Omental fat pad (tissue), 4 donors: ENCODE measurements around the gene CLC. TPM values are rescaled to one million over a fixed set of nuclear protein-coding genes. Genes with fewer than 3 reads are reported as not detected.

Experiments used
- ATAC-seq: fragments of 150-250 bp; one replicate; pipeline ENCODE4 v1.9.1; 2016; ENCODE audit warnings: mild to moderate bottlenecking, moderate library complexity; ENCODE audit not compliant: low FRiP score
- DNase-seq: peaks from one replicate; pipeline ENCODE4 v3.0.0-alpha.2; 2019; ENCODE audit warnings: low spot score
- total RNA-seq, 4 donors: library from RNA; depleted of rRNA; stranded (reverse); fragments of >200 nt; gene quantifications; one replicate each; pipeline ENCODE4 v1.1.0, GENCODE V29; 2016
- TF ChIP-seq, protein P1 (sequence below), 3 donors: fragments of 450-650 bp; IDR thresholded peaks; one replicate each; pipeline ENCODE4 v1.5.1; 2016 to 2017; ENCODE audit warnings: antibody characterized with exemption in 3 of 3, mild to moderate bottlenecking in 3 of 3, moderate library complexity in 2 of 3

The CLC gene
- total RNA-seq, 4 donors from 2014 or later, result not detected

DNA sequence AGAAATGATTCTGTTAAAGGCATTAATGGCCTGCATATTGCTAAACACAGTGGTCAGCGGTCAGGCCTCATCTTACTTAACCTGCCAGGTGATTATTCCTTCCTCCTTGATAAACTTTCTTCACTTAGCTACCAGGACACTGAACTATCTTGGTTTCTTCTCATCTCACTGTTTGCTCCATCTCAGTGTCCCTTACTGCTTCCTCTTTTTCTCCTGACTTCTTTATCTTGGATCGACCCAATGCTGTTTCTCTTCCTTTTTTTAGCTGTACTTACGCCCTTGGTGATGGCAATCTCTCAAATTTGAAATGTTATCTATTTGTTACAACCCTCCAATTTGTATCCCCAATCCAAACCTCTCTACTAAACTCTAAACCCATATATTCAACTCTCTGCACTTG, 7.8 kb upstream of the CLC start:
- ATAC-seq (no peak), DNase-seq (no peak)
- TF ChIP-seq, protein P1, sequence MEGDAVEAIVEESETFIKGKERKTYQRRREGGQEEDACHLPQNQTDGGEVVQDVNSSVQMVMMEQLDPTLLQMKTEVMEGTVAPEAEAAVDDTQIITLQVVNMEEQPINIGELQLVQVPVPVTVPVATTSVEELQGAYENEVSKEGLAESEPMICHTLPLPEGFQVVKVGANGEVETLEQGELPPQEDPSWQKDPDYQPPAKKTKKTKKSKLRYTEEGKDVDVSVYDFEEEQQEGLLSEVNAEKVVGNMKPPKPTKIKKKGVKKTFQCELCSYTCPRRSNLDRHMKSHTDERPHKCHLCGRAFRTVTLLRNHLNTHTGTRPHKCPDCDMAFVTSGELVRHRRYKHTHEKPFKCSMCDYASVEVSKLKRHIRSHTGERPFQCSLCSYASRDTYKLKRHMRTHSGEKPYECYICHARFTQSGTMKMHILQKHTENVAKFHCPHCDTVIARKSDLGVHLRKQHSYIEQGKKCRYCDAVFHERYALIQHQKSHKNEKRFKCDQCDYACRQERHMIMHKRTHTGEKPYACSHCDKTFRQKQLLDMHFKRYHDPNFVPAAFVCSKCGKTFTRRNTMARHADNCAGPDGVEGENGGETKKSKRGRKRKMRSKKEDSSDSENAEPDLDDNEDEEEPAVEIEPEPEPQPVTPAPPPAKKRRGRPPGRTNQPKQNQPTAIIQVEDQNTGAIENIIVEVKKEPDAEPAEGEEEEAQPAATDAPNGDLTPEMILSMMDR (IDR thresholded peaks at IDR 0.05), result no peak

- DNase-seq, result no peak
- TF ChIP-seq, protein P1 (IDR thresholded peaks at IDR 0.05), result no peak
- ATAC-seq, result no peak
Observed at GRCh38 chr19:39740395-39740794, 2.6 kb upstream of the CLC start.

DNA sequence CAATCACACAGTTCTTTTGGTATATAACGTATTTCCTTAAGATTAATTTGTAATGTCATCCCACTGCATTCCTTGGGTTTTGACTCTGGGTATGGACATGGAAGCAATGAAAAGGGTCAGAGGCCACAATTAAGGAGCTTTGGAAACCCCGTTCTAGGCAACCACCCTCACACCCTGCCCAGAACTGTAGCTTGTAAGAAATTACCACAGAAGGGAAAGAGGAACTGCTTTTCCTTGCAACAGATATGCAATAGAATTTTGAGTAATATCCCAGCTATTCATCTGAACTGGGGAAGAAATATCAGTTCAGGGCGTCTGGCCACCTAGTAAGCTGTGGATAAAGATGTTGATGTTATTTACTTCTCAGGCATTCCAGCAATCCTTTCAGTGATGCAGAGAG, 985 bp upstream of the CLC start:
- no peak for DNase-seq
- TF ChIP-seq, protein P1 (IDR thresholded peaks at IDR 0.05), result no peak
- ATAC-seq, result no peak

- DNase-seq, result no peak
- TF ChIP-seq, protein P1 (IDR thresholded peaks at IDR 0.05), result no peak
- ATAC-seq, result no peak
Observed at GRCh38 chr19:39737351-39737750, 478 bp downstream of the CLC start.

GRCh38 chr19:39736088-39736487, 1.7 kb downstream of the CLC start:
- ATAC-seq, result no peak
- no peak for DNase-seq
- TF ChIP-seq, protein P1 (IDR thresholded peaks at IDR 0.05), result no peak

GRCh38 chr19:39735688-39736087, 2.1 kb downstream of the CLC start:
- TF ChIP-seq, protein P1 (IDR thresholded peaks at IDR 0.05), result no peak
- ATAC-seq (no peak), DNase-seq (no peak)

DNA sequence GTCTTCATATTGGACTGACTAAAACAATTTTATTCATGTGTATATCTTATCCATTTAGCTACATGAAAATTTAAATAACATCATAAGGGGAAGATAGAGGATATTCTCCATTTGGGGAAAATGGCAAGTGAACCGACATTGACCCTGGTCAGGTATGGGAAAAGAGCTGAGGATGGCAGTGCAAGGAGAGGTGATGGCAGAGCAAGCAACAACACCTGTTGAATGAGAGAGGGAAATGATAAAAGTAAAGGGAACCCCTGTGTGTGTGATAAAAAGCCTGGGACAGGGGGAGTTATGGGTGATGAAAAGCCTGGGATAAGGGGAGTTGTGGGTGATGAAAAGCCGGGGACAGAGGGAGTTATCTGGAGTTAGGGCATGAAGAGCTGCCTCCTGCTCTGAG, 4.0 kb downstream of the CLC start:
- DNase-seq (no peak), ATAC-seq (no peak)
- TF ChIP-seq, protein P1 (IDR thresholded peaks at IDR 0.05), result no peak
